K562 (cell line): ENCODE results near the gene TYW1B. TPM values are rescaled to one million over a fixed set of nuclear protein-coding genes. Genes with fewer than 3 reads are reported as not detected.
A peak's percentile ranks its signal among the peaks of the same experiment; 100 is the strongest.

Experiments
- CHCHD3 ChIP-seq: fragments of 250-450 bp; sonication (Bioruptor Pico); IDR thresholded peaks from 2 replicates; pipeline ENCODE4 v2.1.2; 2022; ENCODE audit warnings: mild to moderate bottlenecking
- MAFG ChIP-seq: fragments of 450-650 bp; conservative IDR thresholded peaks from 2 replicates; pipeline ENCODE4 v1.6.1; 2016; ENCODE audit warnings: missing genetic modification characterization, missing compliant biosample characterization
- MTF1 ChIP-seq: fragments of 250-450 bp; sonication (Bioruptor Pico); IDR thresholded peaks from 2 replicates; pipeline ENCODE4 v1.9.0; 2021; ENCODE audit warnings: moderate library complexity, mild to moderate bottlenecking, inconsistent platforms, borderline replicate concordance
- NKRF ChIP-seq: fragments of 450-650 bp; IDR thresholded peaks from 2 replicates; pipeline ENCODE4 v1.6.1; 2016; ENCODE audit warnings: borderline replicate concordance
- PTTG1 ChIP-seq: fragments of 450-650 bp; IDR thresholded peaks from 2 replicates; pipeline ENCODE4 v1.6.1; 2016; ENCODE audit warnings: low read depth, mild to moderate bottlenecking, missing genetic modification characterization, missing compliant biosample characterization
- RBM22 ChIP-seq: fragments of 200-400 bp; formaldehyde crosslinking; IDR thresholded peaks from 2 replicates; pipeline ENCODE4 v1.6.1; 2018; ENCODE audit warnings: low read length, low read depth; ENCODE audit not compliant: poor library complexity, severe bottlenecking
- RUNX1 ChIP-seq: sonication (generic); IDR thresholded peaks from 2 replicates; pipeline ENCODE4 v1.6.1; 2016; ENCODE audit warnings: antibody characterized with exemption, low read depth
- SP1 ChIP-seq: sonication (generic); formaldehyde crosslinking; IDR thresholded peaks from 2 replicates; pipeline ENCODE4 v1.8.1; 2022; ENCODE audit warnings: mild to moderate bottlenecking, missing genetic modification reagents
- TAF9B ChIP-seq: fragments of 450-650 bp; IDR thresholded peaks from 2 replicates; pipeline ENCODE4 v1.6.1; 2018; ENCODE audit warnings: mild to moderate bottlenecking; ENCODE audit not compliant: partially characterized antibody
- ZKSCAN8 ChIP-seq: fragments of 200-800 bp; sonication (Bioruptor generic); IDR thresholded peaks from 2 replicates; pipeline ENCODE4 v1.6.1; 2016; ENCODE audit warnings: missing genetic modification characterization, missing compliant biosample characterization
- ZNF239 ChIP-seq: fragments of 250-450 bp; sonication (Bioruptor Pico); IDR thresholded peaks from 2 replicates; pipeline ENCODE4 v1.4.0; 2020; ENCODE audit warnings: mild to moderate bottlenecking
- ZNF586 ChIP-seq: fragments of 450-650 bp; formaldehyde crosslinking; conservative IDR thresholded peaks from 2 replicates; pipeline ENCODE4 v1.4.0; 2020; ENCODE audit warnings: mild to moderate bottlenecking, moderate library complexity
- ZNF655 ChIP-seq: fragments of 250-450 bp; sonication (Bioruptor Pico); IDR thresholded peaks from 2 replicates; pipeline ENCODE4 v1.5.0; 2021
- polyA plus RNA-seq, 8 experiments: library from polyadenylated mRNA; depleted of rRNA in 4 of 8; stranded (reverse) in 5 of 8; unstranded in 3 of 8; fragments of >200 nt; fragmentation: Nextera tagmentation in 2 of 8; fragmentation: Illumina TruSeq in 1 of 8; extraction: Ambion mirVana in 2 of 8; extraction: Trizol in 1 of 8; gene quantifications; 2 replicates each; pipeline versions ENCODE4 v1.2.1 to v1.2.3, GENCODE V29; 2011 to 2014; ENCODE audit warnings: inconsistent platforms in 1 of 8, missing spikeins in 1 of 8
- total RNA-seq, 7 experiments: library from RNA; depleted of rRNA in 6 of 7; stranded (reverse); fragments of >200 nt in 6 of 7; fragmentation: Illumina TruSeq in 2 of 7; extraction: Trizol in 2 of 7; gene quantifications; 2 replicates each; pipeline versions ENCODE4 v1.2.1 to v1.2.3, GENCODE V29; 2011 to 2021; ENCODE audit warnings: low replicate concordance in 1 of 7

TYW1B gene
- total and polyA plus RNA-seq, 9 of the 15 experiments (the other 6 are each of a cell fraction or from before 2014, with no cell fraction given) = 5.8 to 14.7 (median 9.8) TPM

- no peak for TF ChIP-seq ZNF655 (CRISPR knock-in tag)
- TF ChIP-seq PTTG1 (tag) = peak; percentile 72
- TF ChIP-seq CHCHD3 = no peak
- no peak for TF ChIP-seq RBM22
- peak; percentile 67; the same call in 1 of the 2 replicates for TF ChIP-seq RUNX1
- peak; percentile 97 for TF ChIP-seq NKRF
- peak; percentile 82; the same call in 1 of the 2 replicates for TF ChIP-seq ZKSCAN8 (CRISPR knock-in tag)
- TF ChIP-seq ZNF586 (CRISPR knock-in tag) = peak; percentile 88; the same call in 1 of the 2 replicates
- peak; percentile 98 for TF ChIP-seq MAFG (tag)
- 0 out of 2 replicates have a peak, but pooled peaks have one; percentile 27 for TF ChIP-seq MTF1 (CRISPR knock-in tag)
- TF ChIP-seq SP1 (CRISPR knock-in tag) = peak; percentile 77
- peak; percentile 45; the same call in 1 of the 2 replicates for TF ChIP-seq ZNF239 (CRISPR knock-in tag)
- peak; percentile 100 for TF ChIP-seq TAF9B
Observed at GRCh38 chr7:72805526-72806494, 22.2 kb downstream of the TYW1B start (continued).
